Measurements from ENCODE around the gene PPP1R27.

The PPP1R27 gene

DNA sequence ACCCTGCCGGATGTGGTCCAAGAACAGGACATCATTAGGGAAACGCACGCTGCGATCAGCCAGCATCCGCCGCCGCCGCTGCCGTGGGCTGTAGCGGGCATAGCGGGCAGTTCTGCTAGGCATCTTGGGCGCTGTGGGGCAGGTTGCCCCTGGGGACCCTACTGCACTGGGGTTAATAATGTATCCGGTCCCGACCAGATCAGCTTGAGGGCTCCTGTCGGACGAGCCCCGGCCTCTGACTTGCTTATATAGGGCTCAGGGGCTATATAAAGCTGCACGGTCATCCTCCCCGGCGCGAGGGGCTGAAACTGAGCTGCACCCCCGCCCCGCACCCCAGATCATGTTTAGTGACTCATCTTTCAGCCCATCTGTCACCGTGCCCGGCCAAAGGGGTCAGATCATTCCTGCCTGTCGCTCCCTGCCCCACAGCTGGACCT, at the start of gene PPP1R27:
Gene PPP1R27 (minus strand): TSS at position 220 of the 437 bp plus-strand sequence. CDS start 97 bp downstream, at position 123.
- Histone ChIP-seq H3K9me3 (ENCODE audit: control insufficient read depth in 1 of 2, low read length in 2 of 2) (no peaks in the 10 kb centered on the region), H3K27me3 (ENCODE audit: low read depth, low read length) (no peaks in the 10 kb centered on the region), H3K4me1 (ENCODE audit: control insufficient read depth in 1 of 2, insufficient read depth in 2 of 2, low read length in 2 of 2) (peaks cover 5 to 21% of the 10 kb centered on the region in 2 donors), H3K36me3 (ENCODE audit: control insufficient read depth in 1 of 2, insufficient read depth in 2 of 2, low read length in 2 of 2) (no peaks in the 10 kb centered on the region), H3K4me3 (ENCODE audit: low read depth in 1 of 2, low read length in 2 of 2) (peak within 1 kb of the TSS; percentile 55 to 62), H3K27ac (ENCODE audit: low read length) (peak within 1 kb of the TSS; percentile 72)

- Histone ChIP-seq H3K4me3 (ENCODE audit: low read depth in 1 of 2, low read length in 2 of 2) (no peak overlapping the region), H3K4me1 (ENCODE audit: control insufficient read depth in 1 of 2, insufficient read depth in 2 of 2, low read length in 2 of 2) (peaks cover 0 to 6% of the 10 kb centered on the region in 2 donors), H3K27me3 (ENCODE audit: low read depth, low read length) (no peaks in the 10 kb centered on the region), H3K36me3 (ENCODE audit: control insufficient read depth in 1 of 2, insufficient read depth in 2 of 2, low read length in 2 of 2) (peaks cover 22 to 66% of the 10 kb centered on the region in 2 donors), H3K27ac (ENCODE audit: low read length) (no peak overlapping the region), H3K9me3 (ENCODE audit: control insufficient read depth in 1 of 2, low read length in 2 of 2) (no peaks in the 10 kb centered on the region)
Observed at GRCh38 chr17:81884520-81884919, 49.7 kb upstream of the PPP1R27 start.

GRCh38 chr17:81879121-81879520, 44.3 kb upstream of the PPP1R27 start:
- Histone ChIP-seq H3K9me3 (ENCODE audit: control insufficient read depth in 1 of 2, low read length in 2 of 2) (no peaks in the 10 kb centered on the region), H3K27ac (ENCODE audit: low read length) (no peak overlapping the region), H3K4me3 (ENCODE audit: low read depth in 1 of 2, low read length in 2 of 2) (no peak overlapping the region), H3K4me1 (ENCODE audit: control insufficient read depth in 1 of 2, insufficient read depth in 2 of 2, low read length in 2 of 2) (no peaks in the 10 kb centered on the region), H3K36me3 (ENCODE audit: control insufficient read depth in 1 of 2, insufficient read depth in 2 of 2, low read length in 2 of 2) (peaks cover 7 to 19% of the 10 kb centered on the region in 2 donors), H3K27me3 (ENCODE audit: low read depth, low read length) (no peaks in the 10 kb centered on the region)

DNA sequence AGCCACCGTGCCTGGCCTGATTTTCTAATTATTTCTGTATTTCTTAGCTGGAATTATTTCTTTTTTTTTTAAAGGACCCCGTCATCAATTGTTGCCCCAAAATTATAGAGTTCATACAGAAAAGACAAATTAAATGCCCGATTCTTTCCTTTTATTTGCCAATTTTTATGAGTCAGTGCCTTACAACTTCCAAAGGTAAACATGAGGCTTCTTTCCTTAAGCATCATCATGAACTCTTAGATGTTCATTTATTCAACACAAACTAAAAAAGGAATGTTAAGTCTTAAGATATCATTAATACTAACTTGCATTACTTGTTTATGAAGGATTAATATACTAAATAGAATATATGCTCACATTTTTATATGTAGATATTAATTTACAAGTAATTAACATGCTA, 43.4 kb upstream of the PPP1R27 start:
- Histone ChIP-seq H3K4me3 (ENCODE audit: low read depth in 1 of 2, low read length in 2 of 2) (no peak overlapping the region), H3K36me3 (ENCODE audit: control insufficient read depth in 1 of 2, insufficient read depth in 2 of 2, low read length in 2 of 2) (peaks cover 7 to 15% of the 10 kb centered on the region in 2 donors), H3K27me3 (ENCODE audit: low read depth, low read length) (no peaks in the 10 kb centered on the region), H3K4me1 (ENCODE audit: control insufficient read depth in 1 of 2, insufficient read depth in 2 of 2, low read length in 2 of 2) (no peaks in the 10 kb centered on the region), H3K27ac (ENCODE audit: low read length) (no peak overlapping the region), H3K9me3 (ENCODE audit: control insufficient read depth in 1 of 2, low read length in 2 of 2) (no peaks in the 10 kb centered on the region)

DNA sequence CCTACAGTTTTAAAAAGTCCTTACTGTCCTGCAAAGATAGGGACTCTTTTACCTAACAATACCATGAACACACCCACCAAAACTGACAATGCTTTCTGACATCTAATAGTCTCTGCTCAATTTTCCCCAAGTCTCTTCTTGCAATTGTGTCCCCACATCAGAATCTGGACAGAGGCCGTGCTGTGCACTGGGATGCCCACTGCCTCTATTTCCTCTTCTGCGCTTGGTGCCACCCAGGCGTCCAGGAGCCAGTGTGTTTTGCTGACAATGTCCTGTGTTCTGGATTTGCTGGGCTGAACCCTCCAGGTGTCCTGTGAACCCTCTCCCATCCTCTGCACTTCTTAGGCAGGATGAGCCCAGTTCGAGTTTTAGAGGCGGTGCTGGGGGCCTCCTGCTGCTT, 42.7 kb upstream of the PPP1R27 start:
- peaks cover 0 to 5% of the 10 kb centered on the region in 2 donors for H3K4me1 ChIP-seq (ENCODE audit: control insufficient read depth in 1 of 2, insufficient read depth in 2 of 2, low read length in 2 of 2)
- no peak overlapping the region for H3K4me3 ChIP-seq (ENCODE audit: low read depth in 1 of 2, low read length in 2 of 2)
- peaks cover 7 to 12% of the 10 kb centered on the region in 2 donors for H3K36me3 ChIP-seq (ENCODE audit: control insufficient read depth in 1 of 2, insufficient read depth in 2 of 2, low read length in 2 of 2)

DNA sequence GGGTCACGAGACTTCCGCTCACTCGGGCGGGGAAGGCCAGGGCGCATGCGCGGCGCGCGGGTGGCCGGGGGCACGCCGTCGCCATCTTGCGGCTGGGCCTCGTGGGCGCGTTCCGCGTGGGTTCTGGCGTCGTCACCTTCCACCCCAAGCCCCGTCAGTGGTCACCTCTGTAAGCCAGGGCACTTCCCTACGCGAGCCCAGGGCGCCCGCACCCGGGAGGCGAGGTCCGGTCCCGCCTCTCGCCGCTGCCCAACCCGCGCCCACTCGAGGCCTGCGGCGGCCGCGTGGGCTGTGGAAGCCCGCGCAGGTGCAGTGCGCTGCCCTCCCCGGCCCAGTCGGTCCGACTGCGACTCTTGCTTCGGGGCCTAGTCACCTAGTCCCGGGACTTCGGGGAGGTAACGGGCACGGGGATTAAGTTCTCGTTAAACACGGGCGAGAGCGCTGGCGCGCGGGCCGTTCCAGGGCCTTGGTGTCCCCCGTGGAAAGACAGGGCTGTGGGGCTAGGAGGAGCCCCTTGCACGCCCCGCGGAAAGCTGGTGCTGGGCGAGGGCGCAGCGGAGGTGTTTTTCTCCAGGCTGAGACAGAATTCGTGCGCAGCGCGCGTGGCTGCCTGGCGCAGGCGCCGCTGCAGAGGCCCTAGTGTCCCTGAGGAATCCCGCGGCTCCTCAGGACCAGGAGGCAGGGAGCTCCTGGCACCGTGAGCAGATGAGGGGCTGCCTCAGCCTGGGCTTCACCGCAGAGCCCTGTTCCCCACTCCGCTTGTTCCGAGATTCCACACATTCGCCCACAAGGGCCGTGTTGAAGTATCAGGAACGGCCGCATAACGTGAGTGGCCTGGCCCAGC, 36.8 kb upstream of the PPP1R27 start:
- peak overlapping the region; percentile 68 to 75 for H3K4me3 ChIP-seq (ENCODE audit: low read depth in 1 of 2, low read length in 2 of 2)
- peak overlapping the region; percentile 93 for H3K27ac ChIP-seq (ENCODE audit: low read length)
- peaks cover 0 to 46% of the 10 kb centered on the region in 2 donors for H3K4me1 ChIP-seq (ENCODE audit: control insufficient read depth in 1 of 2, insufficient read depth in 2 of 2, low read length in 2 of 2)

More for the DNA sequence above, 42.7 kb upstream of the PPP1R27 start:
- H3K27me3 ChIP-seq (ENCODE audit: low read depth, low read length): no peaks in the 10 kb centered on the region
- no peaks in the 10 kb centered on the region for H3K9me3 ChIP-seq (ENCODE audit: control insufficient read depth in 1 of 2, low read length in 2 of 2)
- no peak overlapping the region for H3K27ac ChIP-seq (ENCODE audit: low read length)

DNA sequence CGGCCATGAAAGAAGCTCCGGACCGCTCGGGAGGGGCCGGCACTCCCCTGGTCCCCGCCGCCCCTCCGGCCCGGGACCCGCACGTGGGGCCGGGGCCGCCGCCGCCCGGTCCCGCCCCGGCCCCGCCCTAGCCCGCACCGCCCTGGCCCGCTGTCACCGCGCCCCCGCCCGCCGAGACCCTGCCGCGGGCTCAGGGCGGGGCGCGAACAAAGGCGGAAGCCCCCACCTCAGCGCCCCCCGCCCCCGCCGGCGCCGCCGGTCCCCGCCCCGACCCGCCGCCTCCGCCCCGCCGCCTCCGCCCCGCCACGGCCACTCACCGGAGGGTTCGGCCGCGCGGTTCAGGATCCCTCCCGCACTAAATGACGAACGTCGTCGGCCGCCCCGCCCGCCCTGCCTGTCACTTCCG, 36.1 kb upstream of the PPP1R27 start, which contains the start of gene ARHGDIA:
Gene ARHGDIA (minus strand): TSS at position 357 of the 406 bp plus-strand sequence. CDS start 1,407 bp downstream, outside the sequence.
- Histone ChIP-seq H3K27ac (ENCODE audit: low read length) (peak within 1 kb of the TSS; percentile 95), H3K9me3 (ENCODE audit: control insufficient read depth in 1 of 2, low read length in 2 of 2) (no peaks in the 10 kb centered on the region), H3K4me3 (ENCODE audit: low read depth in 1 of 2, low read length in 2 of 2) (peak within 1 kb of the TSS; percentile 75 to 88), H3K27me3 (ENCODE audit: low read depth, low read length) (no peaks in the 10 kb centered on the region), H3K4me1 (ENCODE audit: control insufficient read depth in 1 of 2, insufficient read depth in 2 of 2, low read length in 2 of 2) (peaks cover 0 to 52% of the 10 kb centered on the region in 2 donors), H3K36me3 (ENCODE audit: control insufficient read depth in 1 of 2, insufficient read depth in 2 of 2, low read length in 2 of 2) (peaks cover 0 to 16% of the 10 kb centered on the region in 2 donors)

More for the DNA sequence above, 36.8 kb upstream of the PPP1R27 start:
- Histone ChIP-seq H3K36me3 (ENCODE audit: control insufficient read depth in 1 of 2, insufficient read depth in 2 of 2, low read length in 2 of 2) (peaks cover 0 to 13% of the 10 kb centered on the region in 2 donors), H3K9me3 (ENCODE audit: control insufficient read depth in 1 of 2, low read length in 2 of 2) (no peaks in the 10 kb centered on the region), H3K27me3 (ENCODE audit: low read depth, low read length) (no peaks in the 10 kb centered on the region)

GRCh38 chr17:81870131-81870980, 35.5 kb upstream of the PPP1R27 start:
- peaks cover 0 to 20% of the 10 kb centered on the region in 2 donors for H3K36me3 ChIP-seq (ENCODE audit: control insufficient read depth in 1 of 2, insufficient read depth in 2 of 2, low read length in 2 of 2)
- H3K27ac ChIP-seq (ENCODE audit: low read length): peak overlapping the region; percentile 95
- H3K4me3 ChIP-seq (ENCODE audit: low read depth in 1 of 2, low read length in 2 of 2): peak overlapping the region; percentile 74 to 88
- H3K27me3 ChIP-seq (ENCODE audit: low read depth, low read length): no peaks in the 10 kb centered on the region
- H3K4me1 ChIP-seq (ENCODE audit: control insufficient read depth in 1 of 2, insufficient read depth in 2 of 2, low read length in 2 of 2): peaks cover 0 to 54% of the 10 kb centered on the region in 2 donors
- no peaks in the 10 kb centered on the region for H3K9me3 ChIP-seq (ENCODE audit: control insufficient read depth in 1 of 2, low read length in 2 of 2)

DNA sequence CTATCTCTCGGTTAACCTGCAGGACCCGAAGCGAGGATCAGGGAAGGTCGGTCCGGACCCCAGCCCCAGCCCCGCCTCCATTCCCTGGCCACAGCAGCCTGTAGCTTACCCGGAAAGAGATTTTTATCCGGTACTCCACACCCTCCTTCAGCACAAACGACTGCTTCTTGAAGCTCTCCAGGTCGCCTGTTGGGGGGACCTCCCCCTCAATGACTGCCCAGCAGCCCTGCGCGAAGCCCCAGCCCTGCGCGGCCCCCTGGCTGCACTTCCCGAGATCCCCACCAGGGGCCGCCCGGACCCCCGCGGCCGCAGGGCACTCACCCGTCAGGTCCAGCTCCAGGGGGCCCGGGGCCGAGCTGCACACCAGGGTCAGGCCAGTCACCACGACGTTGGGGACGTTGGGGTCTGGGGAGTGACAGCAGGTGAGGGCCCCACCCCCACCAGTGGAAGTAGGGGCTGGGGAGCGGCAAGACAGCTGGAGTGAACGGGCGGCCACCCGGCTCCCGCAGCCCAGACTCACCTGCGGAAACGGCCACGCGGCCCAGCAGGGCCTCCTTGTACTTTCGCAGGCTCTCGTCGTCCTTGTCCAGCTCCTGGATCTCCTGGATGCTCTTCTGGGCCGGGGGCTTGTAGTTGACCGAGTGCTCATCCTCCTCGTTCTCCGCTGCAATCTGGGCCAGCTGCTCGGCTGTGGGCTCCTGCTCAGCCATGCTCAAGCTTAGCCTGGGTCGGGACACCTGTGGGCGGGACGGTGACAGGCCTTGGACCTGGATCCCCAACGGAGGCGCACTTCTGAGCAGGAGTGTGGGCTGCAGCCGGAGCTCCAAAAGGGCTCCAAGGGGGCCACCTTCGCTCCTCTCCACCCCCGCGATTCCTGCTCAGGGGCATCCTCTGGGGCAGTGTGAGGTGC, 34.6 kb upstream of the PPP1R27 start:
- Histone ChIP-seq H3K4me1 (ENCODE audit: control insufficient read depth in 1 of 2, insufficient read depth in 2 of 2, low read length in 2 of 2) (peaks cover 0 to 54% of the 10 kb centered on the region in 2 donors), H3K27ac (ENCODE audit: low read length) (peak overlapping the region; percentile 95), H3K36me3 (ENCODE audit: control insufficient read depth in 1 of 2, insufficient read depth in 2 of 2, low read length in 2 of 2) (peaks cover 0 to 20% of the 10 kb centered on the region in 2 donors), H3K4me3 (ENCODE audit: low read depth in 1 of 2, low read length in 2 of 2) (peak overlapping the region; percentile 74 to 88), H3K9me3 (ENCODE audit: control insufficient read depth in 1 of 2, low read length in 2 of 2) (no peaks in the 10 kb centered on the region), H3K27me3 (ENCODE audit: low read depth, low read length) (no peaks in the 10 kb centered on the region)

DNA sequence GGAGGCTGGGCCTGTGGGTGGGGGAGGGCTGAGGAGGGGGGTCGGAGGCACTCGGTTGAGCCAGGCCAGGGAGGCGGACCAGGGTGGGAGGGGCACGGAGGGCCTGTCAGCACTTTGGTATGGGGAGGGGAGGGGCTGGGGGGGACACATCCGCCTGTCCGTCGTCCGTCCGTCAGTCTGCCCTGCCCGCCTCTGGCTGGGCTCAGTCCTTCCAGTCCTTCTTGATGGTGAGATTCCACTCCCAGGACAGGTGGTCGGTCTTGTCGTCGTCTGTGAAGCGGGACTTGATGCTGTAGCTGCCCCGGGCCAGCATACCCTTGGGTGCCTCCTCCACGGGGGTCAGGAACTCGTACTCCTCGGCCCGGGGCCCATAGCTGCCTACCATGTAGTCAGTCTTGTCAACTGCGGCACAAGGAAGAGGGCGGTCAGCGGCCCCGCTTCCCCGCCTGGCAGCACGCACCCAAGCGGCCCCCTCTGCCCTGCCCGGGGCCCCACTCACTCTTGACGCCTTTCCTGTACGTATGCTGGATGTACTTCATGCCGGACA, 33.9 kb upstream of the PPP1R27 start:
- Histone ChIP-seq H3K36me3 (ENCODE audit: control insufficient read depth in 1 of 2, insufficient read depth in 2 of 2, low read length in 2 of 2) (peaks cover 0 to 21% of the 10 kb centered on the region in 2 donors), H3K27ac (ENCODE audit: low read length) (no peak overlapping the region), H3K4me3 (ENCODE audit: low read depth in 1 of 2, low read length in 2 of 2) (no peak overlapping the region), H3K9me3 (ENCODE audit: control insufficient read depth in 1 of 2, low read length in 2 of 2) (no peaks in the 10 kb centered on the region), H3K4me1 (ENCODE audit: control insufficient read depth in 1 of 2, insufficient read depth in 2 of 2, low read length in 2 of 2) (peaks cover 0 to 55% of the 10 kb centered on the region in 2 donors), H3K27me3 (ENCODE audit: low read depth, low read length) (no peaks in the 10 kb centered on the region)
